ENCODE data around the gene TJP3. TPM values are rescaled to one million over a fixed set of nuclear protein-coding genes. Genes with fewer than 3 reads are reported as not detected.

The TJP3 gene
- total RNA-seq, 1 experiment from 2014 or later: not detected

DNA sequence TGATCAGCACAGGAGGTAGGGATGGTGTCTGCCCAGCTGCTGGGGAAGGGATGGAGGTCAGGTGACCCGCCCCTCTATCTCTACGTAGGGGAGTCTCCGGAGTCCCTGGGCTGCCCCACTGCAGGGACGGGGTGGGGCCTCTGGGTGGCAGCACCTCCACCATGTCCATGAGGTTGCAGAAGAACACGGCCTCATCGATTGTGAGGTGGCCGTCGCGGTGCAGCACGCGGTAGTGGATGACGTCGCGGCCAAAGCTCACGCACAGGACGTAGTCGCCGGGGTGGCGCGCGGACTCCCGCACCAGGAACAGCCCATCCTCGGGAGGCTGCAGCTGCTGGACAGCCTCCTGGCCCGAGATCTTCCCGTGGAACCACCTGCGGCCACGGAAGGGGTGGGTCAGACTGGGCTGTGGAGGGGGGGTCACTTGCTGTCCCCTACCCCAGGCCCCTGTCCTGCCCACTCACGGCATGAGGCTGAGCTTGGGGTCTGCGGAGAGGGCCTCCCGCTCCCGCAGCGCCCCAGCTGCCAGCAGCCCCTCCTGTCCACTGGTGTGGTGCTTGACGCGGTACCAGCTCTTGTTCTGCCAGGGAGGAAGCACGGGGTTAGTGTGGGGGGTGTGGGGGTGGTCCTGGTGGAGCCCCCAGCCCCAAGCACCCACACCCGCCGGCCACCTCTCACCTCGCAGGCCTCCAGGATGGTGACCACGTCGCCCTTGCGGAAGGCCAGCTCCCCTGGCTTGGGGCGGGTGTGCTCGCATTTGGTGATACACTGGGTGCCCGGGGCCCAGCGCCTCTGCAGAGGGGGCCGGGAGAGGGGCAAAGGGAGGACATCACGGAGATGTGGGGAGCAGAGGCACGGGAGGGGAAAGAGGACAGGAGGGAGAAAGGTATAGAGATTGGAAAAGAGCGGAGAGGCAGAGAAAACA lies 75.7 kb downstream of the TJP3 start:
- DNase-seq (ENCODE audit: low read depth): no peak

DNA sequence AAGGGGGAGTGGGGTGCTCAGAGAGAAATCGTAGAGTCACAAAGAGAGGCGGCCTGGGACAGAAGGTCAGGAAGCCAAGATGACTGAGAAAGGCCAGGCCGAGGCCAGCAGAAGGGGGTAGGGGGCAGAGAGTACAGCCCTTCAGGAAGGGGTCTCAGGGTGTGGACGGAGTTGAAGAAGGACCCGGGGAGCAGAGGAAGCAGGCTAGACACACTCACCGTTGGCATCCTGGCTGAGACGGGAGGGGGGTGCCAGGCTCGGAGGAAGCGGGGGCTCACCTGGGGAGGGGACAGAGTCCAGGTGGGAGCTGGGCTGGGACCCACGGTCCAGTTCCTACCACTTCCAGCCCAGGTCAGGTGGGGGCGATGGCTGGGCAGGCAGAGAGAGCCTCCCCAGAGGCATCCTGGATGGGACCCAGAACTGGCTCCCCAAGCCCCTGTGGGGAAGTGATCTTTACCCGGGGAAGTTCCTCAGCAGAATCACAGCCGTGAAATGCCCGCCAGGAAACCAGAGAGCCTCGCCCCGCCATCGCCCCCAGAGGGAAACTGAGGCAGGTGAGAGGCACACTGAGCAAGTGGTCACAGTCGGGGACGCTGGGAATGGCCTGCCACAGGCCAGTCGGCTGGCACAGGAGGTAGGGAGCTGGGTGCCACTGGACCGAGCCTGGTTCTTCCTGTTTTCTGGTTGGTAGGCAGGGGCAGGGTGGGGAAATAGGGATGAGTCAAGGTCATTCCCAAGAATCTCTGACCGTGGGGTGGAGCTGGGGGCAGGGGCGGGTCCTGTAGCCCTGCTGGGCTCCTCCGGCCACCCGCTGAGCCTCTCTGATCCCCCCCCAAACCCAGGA lies 76.6 kb downstream of the TJP3 start:
- no peak for DNase-seq (ENCODE audit: low read depth)

DNA sequence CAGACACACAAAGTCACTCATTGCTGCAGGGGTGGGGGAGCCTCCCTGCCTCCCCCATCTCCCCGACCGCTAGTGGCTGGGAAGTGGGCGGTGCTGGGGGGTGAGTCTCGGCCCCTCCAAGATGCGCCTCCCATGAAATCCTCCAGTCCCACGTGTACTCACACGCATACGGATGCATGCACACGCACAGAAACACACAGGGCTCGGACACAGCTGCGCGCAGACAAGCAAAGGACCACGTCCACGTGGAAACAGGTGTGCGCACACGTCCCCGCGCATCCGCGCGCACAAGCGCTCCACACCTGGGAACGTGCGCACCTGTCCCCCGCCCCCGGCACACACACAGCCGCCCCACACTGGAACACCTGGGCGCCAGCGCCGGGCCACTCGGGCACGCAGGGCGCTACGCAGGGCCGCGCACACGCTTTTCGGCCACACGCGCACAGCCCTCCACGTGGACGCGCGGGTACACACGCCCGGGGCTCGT lies 77.3 kb downstream of the TJP3 start:
- DNase-seq (ENCODE audit: low read depth): no peak

DNA sequence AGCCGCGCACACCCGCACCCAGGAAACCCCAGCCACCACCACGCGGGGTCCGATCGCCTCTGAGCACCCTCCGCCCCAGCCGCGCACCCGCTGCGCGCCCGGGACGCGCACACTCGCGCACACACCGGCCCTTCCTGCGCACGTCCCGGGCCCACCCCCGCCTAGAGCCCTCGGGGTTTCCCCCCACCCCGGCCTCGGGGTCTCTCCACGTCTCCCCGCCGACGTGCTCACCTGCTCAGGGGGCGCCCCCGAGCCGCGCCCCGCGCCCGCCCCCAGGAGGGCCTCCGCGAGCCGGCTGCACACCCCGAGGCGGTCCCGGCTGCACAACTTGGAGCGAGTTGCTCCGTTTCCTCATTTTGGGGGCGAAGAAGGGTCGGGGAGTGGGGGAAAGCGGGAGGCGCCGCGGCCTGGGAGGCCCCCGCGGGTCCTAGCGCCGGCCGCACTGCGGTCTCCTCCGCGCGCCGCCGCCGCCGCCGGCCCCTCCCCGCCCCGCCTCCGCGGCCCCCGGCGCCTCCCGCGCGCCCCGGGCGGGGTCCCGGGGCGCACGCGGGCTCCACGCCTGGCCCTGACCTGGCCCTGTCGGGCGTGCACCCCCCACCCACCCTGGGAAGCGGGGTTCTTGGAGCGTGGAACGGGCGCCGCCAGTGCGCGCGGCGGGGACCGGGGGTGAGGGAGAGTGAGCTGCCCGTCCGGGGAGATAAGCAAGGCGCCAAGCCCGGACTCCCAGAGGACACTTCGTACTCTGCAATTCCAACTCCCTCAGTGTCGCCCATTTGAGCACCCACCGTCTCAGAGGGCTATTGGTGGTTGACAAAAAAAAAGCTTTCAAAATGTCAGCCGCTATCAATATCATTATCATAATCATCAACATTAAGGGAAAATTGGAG lies 78.0 kb downstream of the TJP3 start, which contains the start of gene MATK:
Gene MATK (minus strand): TSS at position 444 of the 887 bp plus-strand sequence. CDS start 1,246 bp downstream, outside the sequence.
- no peak for DNase-seq (ENCODE audit: low read depth)

DNA sequence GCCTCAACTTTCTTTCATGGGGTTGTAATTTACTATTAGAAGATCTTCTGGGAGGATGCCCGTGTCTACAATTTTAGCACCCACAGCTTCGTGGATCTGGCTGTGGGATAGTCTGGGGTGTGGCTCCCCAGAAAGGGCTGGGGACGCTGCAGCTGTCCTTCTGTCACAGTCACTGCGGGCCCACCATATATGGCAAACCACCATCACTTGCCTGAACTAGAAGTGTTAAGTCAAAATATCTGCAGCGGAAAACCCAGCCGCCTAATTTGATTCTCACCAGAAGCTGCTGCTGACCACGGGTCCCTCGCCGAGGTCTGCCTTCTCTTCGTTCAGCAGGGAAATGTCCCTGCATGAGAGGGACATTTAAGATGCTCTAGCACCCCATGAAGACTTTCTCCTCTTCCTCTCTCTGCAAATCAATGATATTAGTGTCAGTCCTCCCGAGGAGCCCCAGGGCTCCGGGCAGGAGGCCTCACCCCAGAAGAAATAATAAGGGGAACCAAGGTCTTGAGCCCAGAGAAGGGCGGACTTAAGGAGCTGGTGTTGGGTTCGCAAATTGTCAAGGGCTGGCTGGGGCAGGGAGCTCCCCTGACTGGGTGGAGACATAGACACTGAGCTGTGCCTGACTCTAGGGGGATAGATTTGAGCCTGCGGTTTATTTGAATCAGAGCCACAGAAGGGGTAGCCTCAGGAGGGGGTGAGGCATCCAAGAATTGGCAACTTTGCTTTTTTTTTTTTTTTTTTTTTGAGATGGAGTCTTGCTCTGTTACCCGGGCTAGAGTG lies 81.0 kb downstream of the TJP3 start:
- DNase-seq (ENCODE audit: low read depth): no peak

DNA sequence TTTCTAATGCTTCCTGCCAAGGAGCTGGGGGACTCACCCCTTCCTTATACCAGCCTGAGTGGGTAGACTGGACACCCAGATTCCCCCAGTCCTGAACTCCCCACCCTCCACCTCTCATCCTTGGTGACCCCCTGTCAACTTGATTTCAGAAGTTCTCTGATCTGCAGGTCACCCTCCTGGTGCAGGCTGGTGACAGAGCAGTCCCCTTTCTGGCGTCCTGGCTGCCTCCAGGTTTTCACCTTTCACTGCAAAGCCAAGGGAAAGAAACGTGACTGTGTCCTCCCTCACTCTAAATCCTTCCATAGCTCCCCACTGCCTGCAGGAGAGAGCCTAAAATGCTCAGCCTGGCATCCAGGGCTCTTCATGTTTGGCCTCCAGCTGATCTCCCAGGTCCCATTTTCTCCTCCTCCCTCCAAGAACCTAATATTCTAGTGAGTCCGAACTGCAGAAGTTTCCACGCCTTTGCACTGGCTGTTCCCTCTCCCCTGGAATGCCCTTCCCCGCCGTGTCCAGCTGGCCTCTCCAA lies 82.1 kb downstream of the TJP3 start:
- no peak for DNase-seq (ENCODE audit: low read depth)

DNA sequence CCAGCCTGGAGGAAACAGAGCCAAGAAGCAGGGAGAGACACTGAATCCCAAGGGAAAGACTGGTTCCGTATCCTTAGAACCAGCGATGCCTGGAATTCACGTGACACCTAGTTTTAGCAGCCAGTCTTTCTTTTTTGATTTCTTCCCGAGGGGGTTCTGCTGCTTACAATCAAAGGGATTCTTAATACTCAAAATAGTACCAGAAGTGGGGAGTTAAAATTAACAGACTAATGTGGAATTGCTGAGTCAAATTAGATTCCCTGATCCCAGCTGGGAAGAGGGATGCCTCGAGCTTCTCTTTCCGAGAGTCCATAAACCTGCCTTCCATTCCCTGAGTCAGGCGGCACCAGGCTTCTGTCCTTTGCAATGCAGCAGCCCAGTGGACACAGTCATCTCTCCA lies 82.8 kb downstream of the TJP3 start:
- DNase-seq (ENCODE audit: low read depth): no peak

DNA sequence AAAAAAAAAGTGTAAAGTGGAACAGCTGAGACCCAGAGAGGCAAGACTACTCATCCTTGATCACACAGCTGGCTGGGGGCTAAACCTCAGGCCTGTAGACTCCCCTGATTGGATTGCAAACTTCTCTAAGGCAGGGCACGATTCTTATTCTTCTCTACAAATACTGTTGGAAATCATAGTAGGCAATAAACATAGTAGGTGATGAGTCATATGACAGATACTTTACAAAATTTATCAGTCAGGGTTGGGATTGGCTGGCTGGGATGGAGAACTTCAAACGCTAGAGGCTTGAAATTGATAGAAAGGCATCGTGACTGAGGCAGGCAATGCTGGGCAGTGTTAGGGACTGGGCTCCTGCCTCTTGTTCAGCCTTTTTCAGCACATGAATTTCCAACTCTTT lies 83.9 kb downstream of the TJP3 start:
- no peak for DNase-seq (ENCODE audit: low read depth)

DNA sequence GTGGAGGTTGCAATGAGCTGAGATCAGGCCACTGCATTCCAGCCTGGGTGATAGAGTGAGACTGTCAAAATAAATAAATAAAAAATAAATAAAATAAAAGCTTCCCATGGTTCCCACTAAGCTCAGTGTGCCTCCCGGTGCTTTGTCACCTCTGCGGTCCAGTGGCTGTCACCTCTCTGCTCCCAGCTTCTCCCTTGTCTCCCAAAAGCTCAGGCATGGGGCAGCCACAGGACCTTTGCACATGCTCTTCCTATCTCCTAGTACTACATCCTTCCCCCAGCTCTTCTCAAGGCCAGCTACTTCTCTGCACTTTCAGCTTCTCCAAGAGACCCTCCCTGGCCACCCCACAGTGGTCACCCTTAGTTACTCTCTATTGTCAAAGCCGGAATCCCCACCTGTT lies 85.6 kb downstream of the TJP3 start:
- DNase-seq (ENCODE audit: low read depth): no peak

DNA sequence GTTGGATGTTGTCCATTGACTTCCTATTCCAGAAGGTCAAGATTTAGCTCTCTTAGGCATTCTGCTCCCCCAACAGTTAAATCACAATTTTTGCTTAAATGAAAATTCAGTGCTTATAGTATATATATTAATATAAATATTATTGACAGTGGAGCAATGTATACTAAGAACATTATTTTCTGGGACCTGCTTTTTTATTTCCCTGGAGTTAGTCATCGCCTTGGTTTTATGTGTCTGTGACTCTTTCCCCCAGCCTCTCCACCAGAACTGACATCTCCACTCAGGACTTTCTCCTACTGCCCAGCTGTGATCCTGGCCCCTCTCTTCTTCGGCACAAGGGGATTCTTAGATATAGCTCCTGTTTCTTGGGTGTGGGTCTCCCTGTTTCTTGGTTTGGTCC lies 88.2 kb downstream of the TJP3 start:
- DNase-seq (ENCODE audit: low read depth): no peak

DNA sequence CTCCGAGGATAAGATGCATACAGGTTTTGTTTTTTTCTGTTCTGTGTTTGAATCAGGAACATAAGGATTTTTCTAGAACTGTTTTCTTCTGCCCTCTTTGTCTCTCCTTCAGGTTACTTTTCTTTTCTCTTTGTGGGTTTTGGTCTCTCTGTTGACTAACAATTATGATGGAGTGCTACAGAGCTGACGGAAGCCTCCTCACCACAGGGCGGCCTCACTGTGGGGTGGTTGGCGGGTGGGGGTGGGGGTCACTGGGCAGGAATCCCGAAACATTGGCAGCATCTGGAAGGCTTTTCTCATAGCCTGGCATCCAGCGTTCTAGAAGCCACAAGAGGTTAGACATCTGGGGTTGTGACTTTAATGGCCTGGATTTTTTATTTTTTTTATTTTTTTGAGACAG lies 90.0 kb downstream of the TJP3 start:
- no peak for DNase-seq (ENCODE audit: low read depth)

Small RNA genes within 50 kb of the gene (small RNA-seq; reads per million reads assigned to genes)
- gene AC005777.1: not detected

Other genes starting within 250 kb of the TJP3 start
- not detected in 2 replicates for gene SMIM24, start 227.9 kb upstream of the TJP3 start, total RNA-seq (2014; rRNA removed; shearing (Covaris generic))
- not detected in 2 replicates for gene SMIM44, start 224.9 kb upstream of the TJP3 start, total RNA-seq (2014; rRNA removed; shearing (Covaris generic))
- gene DOHH, start 207.7 kb upstream of the TJP3 start, total RNA-seq (2014; rRNA removed; shearing (Covaris generic)): 37.0 and 45.3 TPM in 2 replicates
- 60.9 and 73.5 TPM in 2 replicates for gene FZR1, start 202.1 kb upstream of the TJP3 start, total RNA-seq (2014; rRNA removed; shearing (Covaris generic))
- 0.60 TPM in 1 of 2 replicates, not detected in the other for gene TEKTIP1, start 169.2 kb upstream of the TJP3 start, total RNA-seq (2014; rRNA removed; shearing (Covaris generic))
- gene MFSD12, start 150.8 kb upstream of the TJP3 start, total RNA-seq (2014; rRNA removed; shearing (Covaris generic)): 109 and 132 TPM in 2 replicates
- gene HMG20B, start 135.4 kb upstream of the TJP3 start, total RNA-seq (2014; rRNA removed; shearing (Covaris generic)): 57.1 and 69.3 TPM in 2 replicates
- 0.02 and 0.03 TPM in 2 replicates for gene GIPC3, start 122.9 kb upstream of the TJP3 start, total RNA-seq (2014; rRNA removed; shearing (Covaris generic))
- gene TBXA2R, start 101.5 kb upstream of the TJP3 start, total RNA-seq (2014; rRNA removed; shearing (Covaris generic)): 0.40 and 0.96 TPM in 2 replicates
- gene CACTIN, start 81.6 kb upstream of the TJP3 start, total RNA-seq (2014; rRNA removed; shearing (Covaris generic)): 27.8 and 33.4 TPM in 2 replicates
- gene PIP5K1C, start 7.9 kb upstream of the TJP3 start, total RNA-seq (2014; rRNA removed; shearing (Covaris generic)): 8.9 and 15.5 TPM in 2 replicates
- gene APBA3, start 53.3 kb downstream of the TJP3 start, total RNA-seq (2014; rRNA removed; shearing (Covaris generic)): 16.9 and 19.3 TPM in 2 replicates
- gene MRPL54, start 54.3 kb downstream of the TJP3 start, total RNA-seq (2014; rRNA removed; shearing (Covaris generic)): 50.0 and 107 TPM in 2 replicates
- not detected in 2 replicates for gene RAX2, start 63.8 kb downstream of the TJP3 start, total RNA-seq (2014; rRNA removed; shearing (Covaris generic))
- gene MATK, start 78.0 kb downstream of the TJP3 start, total RNA-seq (2014; rRNA removed; shearing (Covaris generic)): not detected in 2 replicates
- not detected in 2 replicates for gene ZFR2, start 160.7 kb downstream of the TJP3 start, total RNA-seq (2014; rRNA removed; shearing (Covaris generic))
- not detected in 2 replicates for gene ATCAY, start 172.3 kb downstream of the TJP3 start, total RNA-seq (2014; rRNA removed; shearing (Covaris generic))
- not detected in 2 replicates for gene NMRK2, start 224.7 kb downstream of the TJP3 start, total RNA-seq (2014; rRNA removed; shearing (Covaris generic))